H9 (cell line): ENCODE results near the gene C19orf85. TPM values are rescaled to one million over a fixed set of nuclear protein-coding genes. Genes with fewer than 3 reads are reported as not detected.
A peak's percentile ranks its signal among the peaks of the same experiment; 100 is the strongest.

Experiments
- DNase-seq: peaks from one replicate; pipeline ENCODE4 v3.0.0-alpha.2; 2017
- H2AFZ ChIP-seq: one replicate; pipeline ENCODE4 v1.6.1; 2013; ENCODE audit warnings: mild to moderate bottlenecking, low read length, control low read depth, moderate library complexity
- H2AK5ac ChIP-seq: 2 replicates; pipeline ENCODE4 v1.6.1; 2013; ENCODE audit warnings: low read length, control low read depth, mixed read lengths; ENCODE audit not compliant: insufficient read length
- H2BK120ac ChIP-seq: one replicate; pipeline ENCODE4 v1.6.1; 2013; ENCODE audit warnings: low read depth, mild to moderate bottlenecking, low read length, control low read depth, inconsistent platforms; ENCODE audit not compliant: poor library complexity, severe bottlenecking
- H2BK12ac ChIP-seq: 2 replicates; pipeline ENCODE4 v1.6.1; 2013; ENCODE audit warnings: low read length, control low read depth, mixed read lengths, low read depth; ENCODE audit not compliant: insufficient read length
- H2BK15ac ChIP-seq: 2 replicates; pipeline ENCODE4 v1.6.1; 2013; ENCODE audit warnings: low read depth, low read length, control low read depth
- H2BK20ac ChIP-seq: one replicate; pipeline ENCODE4 v1.6.1; 2013; ENCODE audit warnings: low read depth, mild to moderate bottlenecking, low read length, control low read depth, inconsistent platforms; ENCODE audit not compliant: poor library complexity, severe bottlenecking
- H2BK5ac ChIP-seq: 2 replicates; pipeline ENCODE4 v1.6.1; 2013; ENCODE audit warnings: low read length, control low read depth, mixed read lengths; ENCODE audit not compliant: insufficient read length
- H3K14ac ChIP-seq: 2 replicates; pipeline ENCODE4 v1.6.1; 2013; ENCODE audit warnings: low read length, control low read depth; ENCODE audit not compliant: insufficient read depth
- H3K18ac ChIP-seq: 2 replicates; pipeline ENCODE4 v1.6.1; 2013; ENCODE audit warnings: low read depth, mild to moderate bottlenecking, mixed read lengths, low read length, control low read depth; ENCODE audit not compliant: insufficient read length
- H3K23ac ChIP-seq: 2 replicates; pipeline ENCODE4 v1.6.1; 2013; ENCODE audit warnings: low read length, control low read depth, mixed read lengths, low read depth; ENCODE audit not compliant: insufficient read length
- H3K23me2 ChIP-seq: 2 replicates; pipeline ENCODE4 v1.6.1; 2013; ENCODE audit warnings: low read depth, mild to moderate bottlenecking, mixed read lengths, low read length, control low read depth; ENCODE audit not compliant: insufficient read length, poor library complexity, severe bottlenecking
- H3K27ac ChIP-seq: 2 replicates; pipeline ENCODE4 v1.5.1; 2013; ENCODE audit warnings: low read length, control low read depth, mixed read lengths, low read depth; ENCODE audit not compliant: insufficient read length
- H3K27me3 ChIP-seq: 2 replicates; pipeline ENCODE4 v1.6.1; 2013; ENCODE audit warnings: low read length, control low read depth, inconsistent platforms; ENCODE audit not compliant: insufficient read depth
- H3K4ac ChIP-seq: 2 replicates; pipeline ENCODE4 v1.6.1; 2013; ENCODE audit warnings: low read depth, mild to moderate bottlenecking, control low read depth, inconsistent platforms, low read length, moderate library complexity
- H3K4me1 ChIP-seq: 2 replicates; pipeline ENCODE4 v1.6.1; 2013; ENCODE audit warnings: low read length, control low read depth, inconsistent platforms; ENCODE audit not compliant: insufficient read depth
- H3K4me2 ChIP-seq: 2 replicates; pipeline ENCODE4 v1.6.1; 2013; ENCODE audit warnings: low read length, control low read depth, mixed read lengths; ENCODE audit not compliant: insufficient read length, insufficient read depth
- H3K56ac ChIP-seq: 2 replicates; pipeline ENCODE4 v1.6.1; 2013; ENCODE audit warnings: low read depth, mild to moderate bottlenecking, mixed read lengths, low read length, control low read depth; ENCODE audit not compliant: insufficient read length
- H3K79me1 ChIP-seq: 2 replicates; pipeline ENCODE4 v1.6.1; 2013; ENCODE audit warnings: low read depth, mild to moderate bottlenecking, moderate library complexity, low read length, control low read depth, inconsistent platforms; ENCODE audit not compliant: insufficient read depth, poor library complexity, severe bottlenecking
- H3K79me2 ChIP-seq: 2 replicates; pipeline ENCODE4 v1.6.1; 2013; ENCODE audit warnings: low read length, control low read depth, inconsistent platforms; ENCODE audit not compliant: insufficient read depth
- H3K9ac ChIP-seq: 2 replicates; pipeline ENCODE4 v1.6.1; 2013; ENCODE audit warnings: low read length, control low read depth, mixed read lengths; ENCODE audit not compliant: insufficient read length; ENCODE audit errors: extremely low read depth
- H3K9me3 ChIP-seq: one replicate; pipeline ENCODE4 v1.6.1; 2013; ENCODE audit warnings: low read depth, low read length, inconsistent platforms; ENCODE audit not compliant: control insufficient read depth
- H3T11ph ChIP-seq: one replicate; pipeline ENCODE4 v1.6.1; 2013; ENCODE audit warnings: mild to moderate bottlenecking, low read length, control low read depth, inconsistent platforms
- H4K20me1 ChIP-seq: one replicate; pipeline ENCODE4 v1.6.1; 2013; ENCODE audit not compliant: control insufficient read depth, insufficient read length, insufficient read depth
- H4K5ac ChIP-seq: 2 replicates; pipeline ENCODE4 v1.6.1; 2013; ENCODE audit warnings: low read depth, mild to moderate bottlenecking, mixed read lengths, low read length, control low read depth; ENCODE audit not compliant: insufficient read length
- H4K8ac ChIP-seq: replicated peaks from 2 replicates; pipeline ENCODE4 v1.6.1; 2013; ENCODE audit warnings: low read length, control low read depth, mixed read lengths, low read depth; ENCODE audit not compliant: insufficient read length
- H4K91ac ChIP-seq: 2 replicates; pipeline ENCODE4 v1.6.1; 2013; ENCODE audit warnings: low read depth, mild to moderate bottlenecking, moderate library complexity, mixed read lengths, low read length, control low read depth; ENCODE audit not compliant: insufficient read length
- H3K27ac Mint-ChIP-seq, 3 experiments: 2 replicates in 2 of 3; 3 replicates in 1 of 3; pipeline ENCODE4 v1.8.0; 2020 to 2021; ENCODE audit warnings: mixed read lengths in 3 of 3, mild to moderate bottlenecking in 1 of 3, moderate library complexity in 1 of 3
- H3K27me3 Mint-ChIP-seq: 2 replicates; pipeline ENCODE4 v1.8.0; 2021; ENCODE audit warnings: low read depth, mild to moderate bottlenecking, moderate library complexity, mixed read lengths
- H3K36me3 Mint-ChIP-seq, 3 experiments: 2 replicates in 2 of 3; 3 replicates in 1 of 3; pipeline ENCODE4 v1.8.0; 2020 to 2021; ENCODE audit warnings: low read depth in 3 of 3, mixed read lengths in 3 of 3; ENCODE audit not compliant: insufficient read depth in 1 of 3
- H3K4me1 Mint-ChIP-seq, 2 experiments: 2 replicates each; pipeline ENCODE4 v1.8.0; 2020; ENCODE audit warnings: mixed read lengths in 2 of 2
- H3K4me3 Mint-ChIP-seq, 2 experiments: 2 replicates in 1 of 2; 3 replicates in 1 of 2; pipeline ENCODE4 v1.8.0; 2020 to 2021; ENCODE audit warnings: mild to moderate bottlenecking in 2 of 2, mixed read lengths in 2 of 2, moderate library complexity in 1 of 2
- H3K9me3 Mint-ChIP-seq, 2 experiments: 2 replicates in 1 of 2; 3 replicates in 1 of 2; pipeline ENCODE4 v1.8.0; 2020; ENCODE audit warnings: mild to moderate bottlenecking in 2 of 2, mixed read lengths in 2 of 2, moderate library complexity in 1 of 2
- CTCF ChIP-seq: fragments of 200-600 bp; sonication (generic); conservative IDR thresholded peaks from 3 replicates; pipeline ENCODE4 v1.8.0; 2021; ENCODE audit warnings: antibody characterized with exemption, mild to moderate bottlenecking
- WGBS: extraction: QIAGEN DNeasy Blood & Tissue Kit; methylation state at CpG from one replicate; pipeline ENCODE4 v1.1.7; 2013; ENCODE audit warnings: missing lambda C conversion rate, low lambda C conversion rate, mixed read lengths; ENCODE audit not compliant: insufficient read length; ENCODE audit errors: extremely low coverage; 5-methylcytosine and 5-hydroxymethylcytosine counted together
- total RNA-seq: library from RNA; stranded (reverse); gene quantifications from 2 replicates; pipeline ENCODE4 v1.2.1, GENCODE V29; 2021

C19orf85 gene
- total RNA-seq, 1 experiment from 2014 or later, result 1.2 TPM

GRCh38 chr19:55463583-55464031 lies 944 bp downstream of the C19orf85 start:
- H3K4me3 Mint-ChIP-seq, result peak overlapping the region in 1 of 2 experiments; percentile 42; a peak in 1 of 5 replicates
- H3K27ac Mint-ChIP-seq, result peak overlapping the region in 1 of 3 experiments; percentile 86; a peak in 2 of 7 replicates

More at GRCh38 chr19:55463583-55464031, 944 bp downstream of the C19orf85 start:
- no peak overlapping the region for H3K9ac ChIP-seq
- no peak overlapping the region for H4K91ac ChIP-seq
- H3K14ac ChIP-seq, result no peak overlapping the region
- H3T11ph ChIP-seq, result no peak overlapping the region
- no peak overlapping the region for H2AK5ac ChIP-seq
- H3K27me3 ChIP-seq, result no peaks in the 10 kb centered on the region
- no CpG with 5 or more reads among the region's 15 CpGs for WGBS
- H2BK15ac ChIP-seq, result no peak overlapping the region
- H3K4me1 Mint-ChIP-seq, result peaks cover 25 to 34% of the 10 kb centered on the region in 2 experiments
- no peak overlapping the region for H3K27ac ChIP-seq
- no peaks in the 10 kb centered on the region for H3K9me3 ChIP-seq
- no peak overlapping the region for H3K23ac ChIP-seq
- no peak for DNase-seq
- H3K79me1 ChIP-seq, result no peaks in the 10 kb centered on the region
- H3K23me2 ChIP-seq, result peaks cover 5% of the 10 kb centered on the region
- 0 out of 2 replicates have a peak, but pooled peaks cover 4% of the 10 kb centered on the region for H3K79me2 ChIP-seq
- H3K4ac ChIP-seq, result no peak overlapping the region
- H3K4me1 ChIP-seq, result peaks cover 3% of the 10 kb centered on the region; the same call in 1 of the 2 replicates
- no peaks in the 10 kb centered on the region for H4K20me1 ChIP-seq
- no peak overlapping the region for H2BK20ac ChIP-seq
- H2AFZ ChIP-seq, result no peak overlapping the region
- peaks cover 0 to 2% (median 1%) of the 10 kb centered on the region in 3 experiments; a peak in 4 of 7 replicates for H3K36me3 Mint-ChIP-seq
- peaks cover 0 to 3% of the 10 kb centered on the region in 2 experiments; a peak in 1 of 5 replicates for H3K9me3 Mint-ChIP-seq
- H2BK5ac ChIP-seq, result no peak overlapping the region
- no peak overlapping the region for H3K18ac ChIP-seq
- H4K8ac ChIP-seq, result no peak overlapping the region
- H3K27me3 Mint-ChIP-seq, result peaks cover 13% of the 10 kb centered on the region
- H4K5ac ChIP-seq, result no peak overlapping the region
- no peak overlapping the region for H2BK12ac ChIP-seq
- H2BK120ac ChIP-seq, result no peak overlapping the region
- H3K56ac ChIP-seq, result no peak overlapping the region
- H3K4me2 ChIP-seq, result no peak overlapping the region
- no peak for TF ChIP-seq CTCF
